Brain microvascular endothelial cell (primary cell): ENCODE data around the gene KBTBD6.
"Not testable (repeated sequence)": the region's sequence is repeated elsewhere in the genome, so short reads cannot be mapped to it uniquely, and the experiment has no call there.

ENCODE experiments used
- DNase-seq: peaks from one replicate; pipeline ENCODE4 v3.0.0-alpha.2; 2020
- H3K27ac ChIP-seq: fragments of 250-450 bp; sonication (Bioruptor Pico); 2 replicates; pipeline ENCODE4 v1.5.1; 2020; ENCODE audit warnings: mild to moderate bottlenecking, moderate library complexity
- H3K27me3 ChIP-seq: fragments of 250-450 bp; sonication (Bioruptor Pico); replicated peaks from 2 replicates; pipeline ENCODE4 v1.5.1; 2020; ENCODE audit warnings: mild to moderate bottlenecking
- H3K36me3 ChIP-seq: fragments of 250-450 bp; sonication (Bioruptor Pico); replicated peaks from 2 replicates; pipeline ENCODE4 v1.5.1; 2020; ENCODE audit warnings: mild to moderate bottlenecking
- H3K4me3 ChIP-seq: 2 replicates; pipeline ENCODE4 v1.5.1; 2011; ENCODE audit warnings: low read depth, mild to moderate bottlenecking, control low read depth, low read length, moderate library complexity
- in situ Hi-C: cut with HindIII; loops from 2 replicates; pipeline ENCODE4 v1.10.0; 2017; ENCODE audit warnings: low sequenced_read_pairs, low pct_ligation_motif_present
- TF ChIP-seq, protein P1 (sequence below): IDR thresholded peaks from 2 replicates; pipeline ENCODE4 v1.5.1; 2011; ENCODE audit warnings: low read depth, mild to moderate bottlenecking, moderate library complexity, low read length, control low read depth, inconsistent platforms; ENCODE audit errors: missing control alignments

Gene KBTBD6

DNA sequence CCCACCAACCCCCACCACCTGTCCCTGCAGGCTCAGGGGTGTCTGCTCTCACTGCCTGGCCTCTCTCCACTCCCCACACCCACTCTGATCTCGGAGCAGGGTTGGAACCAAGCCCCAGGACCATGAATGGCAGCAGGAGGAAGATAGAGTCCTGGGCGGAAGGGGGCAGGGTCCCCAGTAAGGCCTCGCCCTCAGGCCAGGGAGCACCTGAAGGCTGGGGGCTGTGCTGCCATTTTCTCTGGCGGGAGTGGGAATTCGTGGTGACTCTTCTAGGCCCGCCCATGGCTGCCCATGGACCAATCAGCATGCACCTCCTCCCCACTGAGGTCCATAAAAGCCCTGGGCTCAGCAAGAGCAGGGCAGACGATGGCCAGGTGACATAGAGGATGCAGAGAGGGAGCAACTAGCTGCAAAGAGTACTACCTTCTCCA is 25.0 kb downstream of the KBTBD6 start:
- Histone ChIP-seq H3K36me3 (no peaks in the 10 kb centered on the region), H3K4me3 (no peak overlapping the region), H3K27ac (no peak overlapping the region), H3K27me3 (no peaks in the 10 kb centered on the region)
- TF ChIP-seq, protein P1, sequence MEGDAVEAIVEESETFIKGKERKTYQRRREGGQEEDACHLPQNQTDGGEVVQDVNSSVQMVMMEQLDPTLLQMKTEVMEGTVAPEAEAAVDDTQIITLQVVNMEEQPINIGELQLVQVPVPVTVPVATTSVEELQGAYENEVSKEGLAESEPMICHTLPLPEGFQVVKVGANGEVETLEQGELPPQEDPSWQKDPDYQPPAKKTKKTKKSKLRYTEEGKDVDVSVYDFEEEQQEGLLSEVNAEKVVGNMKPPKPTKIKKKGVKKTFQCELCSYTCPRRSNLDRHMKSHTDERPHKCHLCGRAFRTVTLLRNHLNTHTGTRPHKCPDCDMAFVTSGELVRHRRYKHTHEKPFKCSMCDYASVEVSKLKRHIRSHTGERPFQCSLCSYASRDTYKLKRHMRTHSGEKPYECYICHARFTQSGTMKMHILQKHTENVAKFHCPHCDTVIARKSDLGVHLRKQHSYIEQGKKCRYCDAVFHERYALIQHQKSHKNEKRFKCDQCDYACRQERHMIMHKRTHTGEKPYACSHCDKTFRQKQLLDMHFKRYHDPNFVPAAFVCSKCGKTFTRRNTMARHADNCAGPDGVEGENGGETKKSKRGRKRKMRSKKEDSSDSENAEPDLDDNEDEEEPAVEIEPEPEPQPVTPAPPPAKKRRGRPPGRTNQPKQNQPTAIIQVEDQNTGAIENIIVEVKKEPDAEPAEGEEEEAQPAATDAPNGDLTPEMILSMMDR: no peak
- in situ Hi-C loops: no loop called here
- no peak for DNase-seq

DNA sequence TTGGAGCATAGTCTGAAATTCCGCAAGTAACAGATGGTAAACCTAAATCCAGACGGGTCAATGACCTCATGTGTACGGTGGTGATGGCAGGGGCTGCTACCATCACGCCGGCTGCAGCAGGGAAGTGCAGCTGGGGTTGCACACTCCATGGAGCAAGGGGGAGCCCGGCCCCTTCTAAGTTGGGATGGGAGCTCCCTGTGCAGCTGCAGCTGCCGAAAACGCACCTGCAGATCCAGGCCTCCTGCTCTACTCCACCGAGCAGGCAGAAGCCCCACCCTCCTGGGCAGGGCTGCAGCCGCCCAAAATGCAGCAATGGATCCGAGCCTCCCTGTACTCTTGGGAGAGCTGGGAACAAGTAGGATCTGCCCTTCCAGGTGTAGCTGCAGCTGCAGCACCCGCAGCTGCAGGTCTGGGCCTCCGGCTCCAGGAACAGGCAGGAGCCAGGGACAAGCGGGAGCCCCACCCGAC is 25.5 kb downstream of the KBTBD6 start:
- in situ Hi-C loops: no loop called here
- H3K27ac ChIP-seq: no peak overlapping the region
- TF ChIP-seq, protein P1: no peak
- H3K27me3 ChIP-seq: no peaks in the 10 kb centered on the region
- no peaks in the 10 kb centered on the region for H3K36me3 ChIP-seq
- no peak for DNase-seq
- no peak overlapping the region for H3K4me3 ChIP-seq

GRCh38 chr13:41099986-41100385 is 32.6 kb downstream of the KBTBD6 start:
- Histone ChIP-seq H3K36me3 (no peaks in the 10 kb centered on the region), H3K27ac (no peak overlapping the region), H3K4me3 (no peak overlapping the region), H3K27me3 (no peaks in the 10 kb centered on the region)
- no peak for DNase-seq
- in situ Hi-C loops: no loop called here
- TF ChIP-seq, protein P1: no peak

DNA sequence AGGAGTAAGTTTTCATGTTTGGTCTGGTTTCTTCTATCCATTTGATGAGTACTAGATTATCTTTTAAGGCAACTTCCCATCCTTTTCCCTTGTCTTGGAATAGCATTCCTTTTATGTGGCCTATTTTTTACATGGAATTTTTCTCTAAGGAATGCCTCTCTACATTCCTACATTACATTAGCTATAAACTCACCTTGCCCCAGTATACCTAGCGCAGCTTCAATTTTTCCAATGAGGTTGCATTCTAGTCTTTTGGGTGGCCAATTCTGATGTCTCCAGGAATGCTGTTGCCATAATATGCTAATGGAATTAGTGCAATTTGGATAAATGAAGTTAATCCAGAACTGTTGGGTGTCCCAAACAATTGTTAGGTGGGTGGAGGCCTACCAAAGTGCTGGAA is 33.8 kb downstream of the KBTBD6 start:
- H3K4me3 ChIP-seq: no peak overlapping the region
- DNase-seq: no peak
- TF ChIP-seq, protein P1: no peak
- no peaks in the 10 kb centered on the region for H3K27me3 ChIP-seq
- H3K36me3 ChIP-seq: no peaks in the 10 kb centered on the region
- H3K27ac ChIP-seq: no peak overlapping the region
- in situ Hi-C loops: no loop called here

- H3K4me3 ChIP-seq, H3K27me3 ChIP-seq, DNase-seq, H3K36me3 ChIP-seq, in situ Hi-C loops, H3K27ac ChIP-seq: not testable (repeated sequence)
Measured at GRCh38 chr13:41095681-41096080, 36.9 kb downstream of the KBTBD6 start.

DNA sequence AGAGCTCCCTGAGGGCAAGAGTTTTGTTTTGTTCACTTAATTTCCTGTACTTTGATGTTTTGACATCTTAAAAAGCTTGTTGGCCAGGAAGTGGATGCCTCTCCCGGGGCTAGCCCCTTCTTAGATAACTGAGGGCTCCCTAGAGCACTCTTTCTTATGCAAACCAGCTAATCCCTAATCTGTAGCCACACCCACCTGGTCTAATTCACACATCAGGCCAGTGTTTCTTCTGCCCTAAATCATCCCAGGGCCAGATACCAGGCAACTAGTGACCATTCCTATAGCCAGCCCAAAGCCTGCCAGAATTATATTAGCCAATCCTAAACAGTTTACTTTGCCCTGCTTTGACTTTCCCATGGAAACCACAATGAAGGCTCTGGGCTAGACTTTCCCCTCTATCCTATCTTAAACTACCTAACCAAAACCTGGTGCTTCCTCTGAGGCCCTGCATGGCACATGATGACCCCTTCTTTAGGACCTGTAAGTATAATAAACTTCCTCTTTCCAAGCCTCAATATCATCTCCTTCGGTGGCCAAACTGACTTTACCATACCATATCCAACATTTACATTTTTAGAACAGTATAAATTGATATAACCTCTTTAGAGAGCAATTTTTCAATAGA is 46.5 kb downstream of the KBTBD6 start:
- Histone ChIP-seq H3K4me3 (no peak overlapping the region), H3K36me3 (peaks cover 4% of the 10 kb centered on the region), H3K27me3 (no peaks in the 10 kb centered on the region), H3K27ac (no peak overlapping the region)
- in situ Hi-C loops: no loop called here
- TF ChIP-seq, protein P1: no peak
- DNase-seq: no peak
